ENCODE data around the gene STK39. TPM values are rescaled to one million over a fixed set of nuclear protein-coding genes. Genes with fewer than 3 reads are reported as not detected.

Gene STK39
- total RNA-seq, 4 donors from 2014 or later: 35.3 to 58.0 (median 47.0) TPM

DNA sequence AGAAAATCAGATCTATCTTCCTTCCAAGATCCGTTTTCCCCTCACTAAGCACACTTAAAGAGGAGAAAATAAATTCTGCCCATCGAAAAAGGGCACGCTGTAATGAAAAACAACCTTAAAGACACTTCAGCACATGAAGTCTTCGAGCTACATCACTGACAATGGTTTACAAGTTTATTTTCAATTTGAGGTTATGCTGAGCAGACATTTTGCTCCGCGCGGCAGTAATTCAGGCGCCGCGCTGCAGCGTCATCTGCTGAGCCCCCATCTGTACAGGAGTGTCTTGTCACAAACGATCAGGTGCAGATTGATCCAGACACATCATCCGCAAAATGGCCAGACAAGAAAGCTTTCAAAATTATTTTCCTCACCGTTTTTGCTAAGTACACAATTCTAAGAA is 341.7 kb downstream of the STK39 start:
- no peaks in the 10 kb centered on the region for H3K4me1 ChIP-seq
- H3K4me3 ChIP-seq: no peak overlapping the region
- no peaks in the 10 kb centered on the region for H3K36me3 ChIP-seq
- H3K9me3 ChIP-seq: no peaks in the 10 kb centered on the region
- 85 to 90% methylated on average over 14 of the region's 14 CpGs for WGBS, 2 donors (ENCODE audit: low coverage in 1 of 2)
- ATAC-seq: no peak
- no peaks in the 10 kb centered on the region for H3K27me3 ChIP-seq
- no peak overlapping the region for H3K27ac ChIP-seq
- TF ChIP-seq POLR2A (IDR thresholded peaks at IDR 0.05) (no peak), POLR2AphosphoS5 (IDR thresholded peaks at IDR 0.05) (no peak), EP300 (IDR thresholded peaks at IDR 0.05) (no peak)
- TF ChIP-seq, protein P1, sequence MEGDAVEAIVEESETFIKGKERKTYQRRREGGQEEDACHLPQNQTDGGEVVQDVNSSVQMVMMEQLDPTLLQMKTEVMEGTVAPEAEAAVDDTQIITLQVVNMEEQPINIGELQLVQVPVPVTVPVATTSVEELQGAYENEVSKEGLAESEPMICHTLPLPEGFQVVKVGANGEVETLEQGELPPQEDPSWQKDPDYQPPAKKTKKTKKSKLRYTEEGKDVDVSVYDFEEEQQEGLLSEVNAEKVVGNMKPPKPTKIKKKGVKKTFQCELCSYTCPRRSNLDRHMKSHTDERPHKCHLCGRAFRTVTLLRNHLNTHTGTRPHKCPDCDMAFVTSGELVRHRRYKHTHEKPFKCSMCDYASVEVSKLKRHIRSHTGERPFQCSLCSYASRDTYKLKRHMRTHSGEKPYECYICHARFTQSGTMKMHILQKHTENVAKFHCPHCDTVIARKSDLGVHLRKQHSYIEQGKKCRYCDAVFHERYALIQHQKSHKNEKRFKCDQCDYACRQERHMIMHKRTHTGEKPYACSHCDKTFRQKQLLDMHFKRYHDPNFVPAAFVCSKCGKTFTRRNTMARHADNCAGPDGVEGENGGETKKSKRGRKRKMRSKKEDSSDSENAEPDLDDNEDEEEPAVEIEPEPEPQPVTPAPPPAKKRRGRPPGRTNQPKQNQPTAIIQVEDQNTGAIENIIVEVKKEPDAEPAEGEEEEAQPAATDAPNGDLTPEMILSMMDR (IDR thresholded peaks at IDR 0.05): no peak

Small RNA genes within 50 kb of the gene (small RNA-seq; reads per million reads assigned to genes)
- 0 to 1.1 (median 0.49) reads per million in 4 donors for gene AC067940.1

Other genes with a start within 250 kb of the STK39 start
- 10 to 100 TPM; 45.0 to 61.2 (median 56.4) TPM for gene CERS6, start 208.7 kb upstream of the STK39 start, total RNA-seq